Nephron progenitor cell (in vitro differentiated cells): ENCODE measurements around the gene NPEPL1.
"Not testable (repeated sequence)": the region's sequence is repeated elsewhere in the genome, so short reads cannot be mapped to it uniquely, and the experiment has no call there.

Experiments used
- DNase-seq: peaks from one replicate; pipeline ENCODE4 v3.0.0; 2021
- H3K27ac Mint-ChIP-seq: 2 replicates; pipeline ENCODE4 v1.8.0; 2021; ENCODE audit warnings: mild to moderate bottlenecking, moderate library complexity, mixed read lengths
- H3K27me3 Mint-ChIP-seq: 2 replicates; pipeline ENCODE4 v1.8.0; 2021; ENCODE audit warnings: mild to moderate bottlenecking, low read depth, mixed read lengths; ENCODE audit not compliant: poor library complexity
- H3K36me3 Mint-ChIP-seq: 2 replicates; pipeline ENCODE4 v1.8.0; 2021; ENCODE audit warnings: low read depth, mixed read lengths
- H3K4me1 Mint-ChIP-seq: 2 replicates; pipeline ENCODE4 v1.8.0; 2021; ENCODE audit warnings: mixed read lengths
- H3K4me3 Mint-ChIP-seq: 2 replicates; pipeline ENCODE4 v1.8.0; 2021; ENCODE audit warnings: mild to moderate bottlenecking, moderate library complexity, mixed read lengths
- H3K9me3 Mint-ChIP-seq: 2 replicates; pipeline ENCODE4 v1.8.0; 2021; ENCODE audit warnings: mild to moderate bottlenecking, moderate library complexity, mixed read lengths
- CTCF ChIP-seq: fragments of 200-600 bp; sonication (generic); IDR thresholded peaks from 2 replicates; pipeline ENCODE4 v1.5.0; 2021; ENCODE audit warnings: antibody characterized with exemption

Gene NPEPL1

GRCh38 chr20:58647796-58648501 lies 44.7 kb upstream of the NPEPL1 start:
- no peak for TF ChIP-seq CTCF
- Mint-ChIP-seq H3K36me3 (no peaks in the 10 kb centered on the region), H3K27ac (no peak overlapping the region), H3K9me3 (no peaks in the 10 kb centered on the region), H3K4me1 (peaks cover 49% of the 10 kb centered on the region), H3K27me3 (peaks cover 29% of the 10 kb centered on the region), H3K4me3 (no peak overlapping the region)
- DNase-seq, result no peak

- peaks cover 25% of the 10 kb centered on the region for H3K27me3 Mint-ChIP-seq
- peaks cover 54% of the 10 kb centered on the region for H3K4me1 Mint-ChIP-seq
- DNase-seq, H3K36me3 Mint-ChIP-seq, H3K27ac Mint-ChIP-seq, H3K9me3 Mint-ChIP-seq: not testable (repeated sequence)
- H3K4me3 Mint-ChIP-seq, result peak overlapping the region; percentile 80
Observed at GRCh38 chr20:58648502-58648825, 44.1 kb upstream of the NPEPL1 start.

GRCh38 chr20:58649288-58650180 lies 43.1 kb upstream of the NPEPL1 start:
- peak overlapping the region; percentile 80 for H3K4me3 Mint-ChIP-seq
- no peak overlapping the region for H3K27ac Mint-ChIP-seq
- H3K4me1 Mint-ChIP-seq, result peaks cover 56% of the 10 kb centered on the region
- H3K27me3 Mint-ChIP-seq, result peaks cover 25% of the 10 kb centered on the region
- DNase-seq, result peak; percentile 54
- H3K36me3 Mint-ChIP-seq, result no peaks in the 10 kb centered on the region
- no peak for TF ChIP-seq CTCF
- H3K9me3 Mint-ChIP-seq, result no peaks in the 10 kb centered on the region

- H3K9me3 Mint-ChIP-seq, result no peaks in the 10 kb centered on the region
- H3K4me3 Mint-ChIP-seq, result peak overlapping the region; percentile 99
- H3K4me1 Mint-ChIP-seq, result peaks cover 63% of the 10 kb centered on the region
- TF ChIP-seq CTCF, result no peak
- H3K27ac Mint-ChIP-seq, result peak overlapping the region; percentile 99
- H3K36me3 Mint-ChIP-seq, result no peaks in the 10 kb centered on the region
- peak; percentile 54 for DNase-seq
- H3K27me3 Mint-ChIP-seq, result peaks cover 25% of the 10 kb centered on the region
Observed at GRCh38 chr20:58650181-58650775, 42.3 kb upstream of the NPEPL1 start.

- Mint-ChIP-seq H3K4me1 (peaks cover 63% of the 10 kb centered on the region), H3K27ac (peak within 1 kb of the TSS; percentile 99), H3K27me3 (peaks cover 25% of the 10 kb centered on the region), H3K9me3 (no peaks in the 10 kb centered on the region), H3K36me3 (no peaks in the 10 kb centered on the region), H3K4me3 (peak within 1 kb of the TSS; percentile 99)
- DNase-seq, result peak; percentile 87
- peak; percentile 58 for TF ChIP-seq CTCF
Observed at GRCh38 chr20:58650776-58651558, 41.6 kb upstream of the NPEPL1 start, which contains the start of gene STX16. Gene STX16, plus strand, starts transcription at chr20:58651283. Its CDS starts 724 bp downstream, at chr20:58652007.
